MG63 (cell line): ENCODE results near the gene PSMD1. TPM values are rescaled to one million over a fixed set of nuclear protein-coding genes. Genes with fewer than 3 reads are reported as not detected.

ENCODE experiments used
- DNase-seq: peaks from one replicate; pipeline ENCODE4 v3.0.0-alpha.2; 2020
- H3K27me3 ChIP-seq: fragments of 250-450 bp; sonication (Bioruptor Pico); 2 replicates; pipeline ENCODE4 v1.5.1; 2020; ENCODE audit warnings: mild to moderate bottlenecking, moderate library complexity
- H3K36me3 ChIP-seq: fragments of 250-450 bp; sonication (Bioruptor Pico); 2 replicates; pipeline ENCODE4 v1.5.1; 2020; ENCODE audit warnings: mild to moderate bottlenecking, moderate library complexity
- H3K4me3 ChIP-seq: fragments of 250-450 bp; sonication (Bioruptor Pico); 2 replicates; pipeline ENCODE4 v1.5.1; 2020; ENCODE audit warnings: mild to moderate bottlenecking, moderate library complexity
- H3K9me3 ChIP-seq: fragments of 250-450 bp; sonication (Bioruptor Pico); 2 replicates; pipeline ENCODE4 v1.5.1; 2020; ENCODE audit warnings: mild to moderate bottlenecking, moderate library complexity
- total RNA-seq: library from RNA; depleted of rRNA; stranded (reverse); fragments of >200 nt; shearing (Covaris generic); gene quantifications from 2 replicates; pipeline ENCODE4 v1.2.3, GENCODE V29; 2014; ENCODE audit warnings: low replicate concordance

PSMD1 gene
- total RNA-seq, 1 experiment from 2014 or later: 54.6 TPM

- H3K36me3 ChIP-seq: no peaks in the 10 kb centered on the region
- H3K4me3 ChIP-seq: no peak overlapping the region
- no peaks in the 10 kb centered on the region for H3K9me3 ChIP-seq
- H3K27me3 ChIP-seq: peaks cover 3% of the 10 kb centered on the region
- no peak for DNase-seq
Measured at GRCh38 chr2:231030725-231031124, 25.9 kb upstream of the PSMD1 start.

- Histone ChIP-seq H3K4me3 (no peak overlapping the region), H3K27me3 (peaks cover 17% of the 10 kb centered on the region), H3K9me3 (no peaks in the 10 kb centered on the region), H3K36me3 (no peaks in the 10 kb centered on the region)
- no peak for DNase-seq
Measured at GRCh38 chr2:231032575-231033140, 24.0 kb upstream of the PSMD1 start.

- Histone ChIP-seq H3K36me3 (no peaks in the 10 kb centered on the region), H3K9me3 (no peaks in the 10 kb centered on the region), H3K4me3 (no peak overlapping the region), H3K27me3 (peaks cover 18% of the 10 kb centered on the region)
- no peak for DNase-seq
Measured at GRCh38 chr2:231033147-231034132, 23.2 kb upstream of the PSMD1 start.

- Histone ChIP-seq H3K4me3 (no peak overlapping the region), H3K27me3 (peaks cover 18% of the 10 kb centered on the region), H3K9me3 (no peaks in the 10 kb centered on the region), H3K36me3 (no peaks in the 10 kb centered on the region)
- no peak for DNase-seq
Measured at GRCh38 chr2:231034291-231034882, 22.3 kb upstream of the PSMD1 start.

- no peak for DNase-seq
- H3K36me3 ChIP-seq: no peaks in the 10 kb centered on the region
- no peak overlapping the region for H3K4me3 ChIP-seq
- H3K9me3 ChIP-seq: no peaks in the 10 kb centered on the region
- H3K27me3 ChIP-seq: peaks cover 18% of the 10 kb centered on the region
Measured at GRCh38 chr2:231036131-231036530, 20.5 kb upstream of the PSMD1 start.

GRCh38 chr2:231036578-231037106 is 20.0 kb upstream of the PSMD1 start:
- Histone ChIP-seq H3K9me3 (no peaks in the 10 kb centered on the region), H3K36me3 (no peaks in the 10 kb centered on the region), H3K4me3 (no peak overlapping the region), H3K27me3 (peaks cover 18% of the 10 kb centered on the region)
- no peak for DNase-seq

GRCh38 chr2:231037202-231037730 is 19.4 kb upstream of the PSMD1 start, which contains the start of gene C2orf72:
Gene C2orf72, plus strand, starts transcription at chr2:231037523. Its CDS starts 43 bp downstream, at chr2:231037566.
- H3K36me3 ChIP-seq: no peaks in the 10 kb centered on the region
- peak; percentile 25 for DNase-seq
- no peaks in the 10 kb centered on the region for H3K9me3 ChIP-seq
- H3K4me3 ChIP-seq: no peak within 1 kb of the TSS; the same call in 1 of the 2 replicates
- H3K27me3 ChIP-seq: peaks cover 18% of the 10 kb centered on the region

- peak; percentile 32 for DNase-seq
- Histone ChIP-seq H3K36me3 (no peaks in the 10 kb centered on the region), H3K4me3 (no peak overlapping the region), H3K9me3 (no peaks in the 10 kb centered on the region), H3K27me3 (peaks cover 18% of the 10 kb centered on the region)
Measured at GRCh38 chr2:231037731-231038482, 18.8 kb upstream of the PSMD1 start.

GRCh38 chr2:231038483-231039293 is 18.0 kb upstream of the PSMD1 start:
- Histone ChIP-seq H3K27me3 (peaks cover 18% of the 10 kb centered on the region), H3K9me3 (no peaks in the 10 kb centered on the region), H3K4me3 (no peak overlapping the region), H3K36me3 (no peaks in the 10 kb centered on the region)
- DNase-seq: no peak

- Histone ChIP-seq H3K36me3 (no peaks in the 10 kb centered on the region), H3K4me3 (no peak overlapping the region), H3K9me3 (no peaks in the 10 kb centered on the region), H3K27me3 (peaks cover 18% of the 10 kb centered on the region)
- no peak for DNase-seq
Measured at GRCh38 chr2:231039294-231039664, 17.4 kb upstream of the PSMD1 start.

GRCh38 chr2:231039821-231040364 is 16.8 kb upstream of the PSMD1 start:
- no peak for DNase-seq
- Histone ChIP-seq H3K27me3 (peaks cover 18% of the 10 kb centered on the region), H3K9me3 (no peaks in the 10 kb centered on the region), H3K4me3 (no peak overlapping the region), H3K36me3 (no peaks in the 10 kb centered on the region)

- Histone ChIP-seq H3K4me3 (no peak overlapping the region), H3K36me3 (no peaks in the 10 kb centered on the region), H3K27me3 (peaks cover 11% of the 10 kb centered on the region), H3K9me3 (no peaks in the 10 kb centered on the region)
- no peak for DNase-seq
Measured at GRCh38 chr2:231041061-231041689, 15.5 kb upstream of the PSMD1 start.

GRCh38 chr2:231043796-231044195 is 12.9 kb upstream of the PSMD1 start:
- no peak for DNase-seq
- Histone ChIP-seq H3K4me3 (no peak overlapping the region), H3K36me3 (no peaks in the 10 kb centered on the region), H3K9me3 (no peaks in the 10 kb centered on the region), H3K27me3 (no peaks in the 10 kb centered on the region)

- no peak for DNase-seq
- no peak overlapping the region for H3K4me3 ChIP-seq
- H3K36me3 ChIP-seq: no peaks in the 10 kb centered on the region
- no peaks in the 10 kb centered on the region for H3K9me3 ChIP-seq
- H3K27me3 ChIP-seq: no peaks in the 10 kb centered on the region; the same call in 1 of the 2 replicates
Measured at GRCh38 chr2:231046916-231047273, 9.8 kb upstream of the PSMD1 start.
